Measurements from ENCODE around the gene SLC25A30.
"Not testable (repeated sequence)": the region's sequence is repeated elsewhere in the genome, so short reads cannot be mapped to it uniquely, and the experiment has no call there.

SLC25A30 gene

GRCh38 chr13:45433381-45433790 is 15.2 kb upstream of the SLC25A30 start:
- no peak for DNase-seq

DNA sequence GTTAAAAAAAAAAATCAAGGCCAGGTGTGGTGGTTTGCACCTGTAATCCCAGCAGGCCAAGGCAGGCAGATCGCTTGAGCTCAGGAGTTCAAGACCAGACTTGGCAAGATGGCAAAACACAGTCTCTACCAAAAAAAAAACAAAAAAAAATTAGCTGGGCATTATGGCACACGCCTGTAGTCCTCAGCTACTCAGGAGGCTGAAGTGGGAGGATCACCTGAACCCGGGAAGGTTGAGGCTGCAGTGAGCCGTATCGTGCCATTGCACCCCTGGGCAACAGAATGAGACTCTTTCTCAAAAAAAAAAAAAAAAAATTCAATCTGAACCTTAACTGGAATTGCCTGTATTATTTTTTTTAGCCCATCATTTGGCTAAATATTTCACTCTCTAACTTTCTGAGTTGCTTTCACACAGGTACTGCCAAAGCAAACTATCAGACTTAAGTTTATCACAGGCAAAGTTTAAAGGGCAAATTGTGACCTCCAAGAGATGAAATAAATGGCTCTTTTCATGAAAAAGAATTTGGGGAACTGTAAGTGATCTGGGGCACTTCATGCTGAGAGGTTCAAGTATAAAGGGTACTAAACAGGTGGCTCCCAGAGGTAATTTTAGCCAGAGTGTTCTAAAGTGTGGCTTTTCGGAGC is 14.7 kb upstream of the SLC25A30 start:
- DNase-seq = no peak

- not testable (repeated sequence) for DNase-seq
Observed at GRCh38 chr13:45426056-45426841, 8.1 kb upstream of the SLC25A30 start.

DNA sequence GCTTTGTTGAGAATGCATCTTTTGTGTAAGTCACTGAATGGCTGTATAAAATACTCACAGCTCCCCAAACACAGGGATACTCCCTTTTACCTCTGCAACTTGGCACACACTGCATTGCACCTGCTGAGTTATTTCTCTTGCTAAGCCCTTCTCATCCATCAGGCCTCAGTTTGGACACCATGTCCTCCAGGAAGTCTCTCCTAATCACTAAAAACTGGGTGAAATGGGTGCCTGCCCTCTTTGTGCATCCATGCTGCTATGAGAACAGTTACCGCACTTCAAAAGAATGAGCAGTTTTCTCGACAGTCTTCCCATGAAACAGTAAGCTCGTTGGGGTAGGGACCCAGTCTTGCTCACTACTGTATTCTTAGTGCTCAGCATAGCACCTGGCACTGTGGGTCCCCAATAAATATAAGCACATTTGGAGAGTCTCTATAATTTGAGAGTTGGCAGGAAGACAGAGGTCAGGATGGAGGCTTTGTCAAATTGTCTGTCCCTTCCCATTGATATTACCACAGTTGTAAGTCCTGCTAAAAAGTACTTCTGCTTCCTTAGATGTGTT is 4.6 kb upstream of the SLC25A30 start:
- DNase-seq = no peak

DNA sequence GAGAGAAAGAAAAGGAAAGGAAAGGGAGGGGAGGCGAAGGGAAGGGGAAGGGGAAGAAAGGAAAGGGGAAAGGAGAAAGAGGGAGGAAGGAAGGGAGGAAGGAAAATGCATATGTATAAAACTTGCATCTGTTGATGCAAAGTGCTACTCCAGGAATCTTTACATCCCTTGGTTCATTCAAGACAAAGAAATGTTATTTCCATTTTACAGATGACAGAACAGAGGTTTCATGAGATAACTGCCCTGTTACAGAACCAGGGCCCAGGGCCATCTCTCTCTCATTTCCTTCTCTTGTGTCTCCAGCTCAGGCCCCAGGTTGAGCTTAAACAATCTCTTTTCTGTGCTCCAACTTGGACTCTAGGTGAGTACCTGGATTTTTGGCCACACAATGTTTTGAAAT is 1.8 kb upstream of the SLC25A30 start:
- DNase-seq = no peak

- DNase-seq = not testable (repeated sequence)
Observed at GRCh38 chr13:45419389-45419788, 1.2 kb upstream of the SLC25A30 start.

DNA sequence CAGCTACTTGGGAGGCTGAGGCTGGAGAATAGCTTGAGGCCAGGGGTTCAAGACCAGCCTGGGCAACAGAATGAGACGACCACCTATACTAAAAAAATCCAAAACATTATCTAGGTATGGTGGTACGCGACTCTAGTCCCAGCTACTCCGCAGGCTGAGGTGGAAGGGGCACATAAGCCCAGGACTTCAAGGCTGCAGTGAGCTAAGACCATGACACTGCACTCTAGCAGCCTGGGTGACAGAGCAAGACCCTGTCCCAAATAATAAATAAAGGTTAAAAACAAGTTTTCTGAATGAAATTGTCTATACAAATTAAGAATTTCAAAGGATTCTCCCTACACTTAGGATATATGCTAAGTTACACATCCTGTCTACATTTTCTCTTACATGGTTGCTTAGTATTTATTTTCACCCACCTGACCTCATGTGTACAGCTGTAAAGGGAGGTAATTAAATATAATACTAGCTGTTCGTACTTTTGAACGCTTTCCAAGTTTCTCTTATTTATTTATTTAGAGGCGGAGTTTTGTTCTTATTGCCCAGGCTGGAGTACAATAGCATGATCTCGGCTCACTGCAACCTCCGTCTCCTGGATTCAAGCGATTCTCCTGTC is 1.6 kb downstream of the SLC25A30 start:
- DNase-seq = no peak

GRCh38 chr13:45415112-45415511 is 3.1 kb downstream of the SLC25A30 start:
- no peak for DNase-seq

GRCh38 chr13:45413826-45414307 is 4.3 kb downstream of the SLC25A30 start:
- no peak for DNase-seq

DNA sequence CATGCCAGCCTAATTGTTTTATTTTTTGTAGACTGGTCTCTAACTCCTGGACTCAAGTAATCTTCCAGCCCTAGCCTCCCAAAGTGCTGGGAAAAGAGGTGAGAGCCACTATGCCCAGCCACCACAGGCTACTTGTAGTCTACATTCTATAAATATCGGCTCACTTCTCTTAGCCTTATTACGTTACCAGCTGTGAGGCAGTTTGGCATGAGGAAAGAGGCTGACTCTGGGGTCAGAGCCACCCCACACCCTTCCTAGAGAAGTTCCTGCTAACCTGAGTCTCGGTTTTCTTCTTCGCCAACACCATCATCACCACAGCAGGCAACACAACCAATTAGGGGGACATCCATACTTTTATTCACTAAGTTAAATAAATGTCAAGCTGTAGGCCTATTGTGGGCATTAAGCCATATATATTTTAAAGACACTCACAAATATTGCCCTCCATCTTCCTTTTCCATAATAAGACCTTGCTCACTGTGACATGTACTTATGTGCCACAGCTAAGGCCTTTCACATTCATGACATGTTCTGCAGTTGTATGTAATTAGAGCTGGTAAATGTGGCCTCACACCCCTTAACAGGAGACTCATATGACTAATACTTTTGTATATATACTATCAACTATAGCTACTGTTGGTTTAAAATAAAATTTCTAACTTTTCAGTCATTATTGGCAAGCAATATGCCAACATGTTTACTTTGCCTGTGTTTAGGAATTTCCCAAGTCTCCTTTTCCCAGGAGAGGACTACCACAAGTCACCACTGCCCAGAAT is 5.7 kb downstream of the SLC25A30 start:
- DNase-seq = no peak

DNA sequence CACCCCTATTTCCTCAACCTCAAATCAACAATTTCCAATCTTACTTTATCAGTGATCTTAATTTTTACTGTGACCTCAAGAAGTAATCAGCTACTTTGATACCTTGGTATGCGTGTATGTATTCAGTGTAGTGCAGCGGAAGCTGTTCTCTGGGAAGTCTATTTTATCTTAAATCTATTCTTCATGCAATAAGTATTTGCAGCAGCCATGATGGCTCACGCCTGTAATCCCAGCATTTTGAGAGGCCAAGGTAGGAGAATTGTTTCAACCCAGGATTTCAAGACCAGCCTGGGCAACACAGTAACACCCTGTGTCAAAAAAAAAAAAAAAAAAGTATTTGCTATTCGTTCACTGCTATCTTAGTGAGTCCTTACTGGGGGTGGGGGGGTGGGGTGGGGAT is 6.5 kb downstream of the SLC25A30 start:
- DNase-seq = no peak

DNA sequence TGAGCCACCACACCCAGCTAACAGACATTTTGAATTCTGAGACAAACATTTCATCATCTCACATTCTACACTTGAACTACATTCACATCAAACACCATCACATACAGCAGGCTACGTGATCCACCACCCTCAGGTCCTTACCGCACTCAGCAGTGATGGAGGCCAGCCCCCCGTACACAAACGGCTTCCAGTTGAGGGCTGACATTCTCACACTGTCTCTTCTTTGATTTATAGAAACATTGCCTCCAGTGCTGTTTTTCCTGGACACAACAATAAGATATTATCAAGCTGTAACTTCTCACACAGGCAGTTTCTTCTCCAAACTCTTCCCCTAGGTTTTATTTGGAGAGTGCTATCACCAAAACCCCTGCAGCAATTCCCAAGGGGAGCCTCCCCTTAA is 7.0 kb downstream of the SLC25A30 start:
- no peak for DNase-seq

GRCh38 chr13:45410466-45410865 is 7.7 kb downstream of the SLC25A30 start:
- DNase-seq = no peak

DNA sequence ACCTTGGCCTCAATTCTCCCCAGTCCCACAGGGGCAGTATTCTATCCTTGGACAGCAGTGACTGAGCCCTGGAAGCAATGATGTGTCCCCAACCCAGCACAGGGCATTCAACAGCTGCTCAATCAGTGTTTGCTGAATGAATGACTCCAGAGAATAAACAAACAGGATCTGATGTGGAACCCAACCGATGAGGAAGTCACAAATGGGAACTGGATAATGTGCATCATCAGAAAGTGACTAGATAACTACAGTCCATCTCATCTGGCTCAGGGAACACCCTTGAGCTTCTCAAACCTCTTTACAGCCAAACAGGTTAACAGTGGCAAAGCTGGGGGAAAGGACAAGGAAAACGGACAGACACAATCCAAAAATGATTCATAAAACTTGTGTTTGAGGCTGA is 8.2 kb downstream of the SLC25A30 start:
- DNase-seq = no peak

GRCh38 chr13:45406421-45406820 is 11.8 kb downstream of the SLC25A30 start:
- DNase-seq = no peak

- no peak for DNase-seq
Observed at GRCh38 chr13:45403081-45403480, 15.1 kb downstream of the SLC25A30 start.

DNA sequence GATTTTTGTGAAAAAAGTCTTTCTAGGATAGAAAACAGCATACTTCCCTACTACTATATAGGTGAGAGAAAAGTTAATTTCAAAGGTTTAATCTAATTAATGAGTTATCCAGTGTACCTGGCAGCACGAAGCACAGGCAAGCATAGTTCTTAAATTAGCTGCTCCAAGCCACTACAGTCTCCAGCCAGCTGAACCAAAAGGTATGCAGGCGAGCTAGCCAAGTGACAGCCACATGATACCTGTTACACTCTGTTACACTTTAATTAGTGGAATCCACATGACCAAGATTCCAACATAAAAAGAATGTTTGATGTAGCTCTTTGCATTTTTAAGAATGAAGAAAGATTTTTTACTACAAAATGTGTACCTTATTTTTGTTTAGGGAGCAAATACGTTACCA is 15.5 kb downstream of the SLC25A30 start:
- no peak for DNase-seq

DNA sequence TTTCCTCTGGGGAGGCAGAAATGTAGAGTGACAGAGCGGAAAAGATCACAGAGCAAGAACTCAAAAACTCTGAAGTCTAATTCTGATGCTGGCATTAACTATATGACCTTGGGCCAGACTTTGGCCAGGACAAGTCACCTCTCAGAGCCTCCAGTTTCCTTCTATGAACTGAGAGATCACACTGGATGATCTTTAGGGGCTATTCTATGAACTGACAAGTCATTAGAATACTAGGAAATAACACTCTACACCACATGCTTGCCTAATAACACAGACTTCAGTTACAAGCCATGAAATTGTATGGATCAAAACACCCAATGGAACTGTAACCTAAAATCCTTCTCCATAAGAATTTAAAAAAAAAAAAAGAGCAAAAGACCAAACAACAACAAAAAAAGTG is 16.9 kb downstream of the SLC25A30 start:
- no peak for DNase-seq

GRCh38 chr13:45398877-45399276 is 19.3 kb downstream of the SLC25A30 start:
- no peak for DNase-seq

DNA sequence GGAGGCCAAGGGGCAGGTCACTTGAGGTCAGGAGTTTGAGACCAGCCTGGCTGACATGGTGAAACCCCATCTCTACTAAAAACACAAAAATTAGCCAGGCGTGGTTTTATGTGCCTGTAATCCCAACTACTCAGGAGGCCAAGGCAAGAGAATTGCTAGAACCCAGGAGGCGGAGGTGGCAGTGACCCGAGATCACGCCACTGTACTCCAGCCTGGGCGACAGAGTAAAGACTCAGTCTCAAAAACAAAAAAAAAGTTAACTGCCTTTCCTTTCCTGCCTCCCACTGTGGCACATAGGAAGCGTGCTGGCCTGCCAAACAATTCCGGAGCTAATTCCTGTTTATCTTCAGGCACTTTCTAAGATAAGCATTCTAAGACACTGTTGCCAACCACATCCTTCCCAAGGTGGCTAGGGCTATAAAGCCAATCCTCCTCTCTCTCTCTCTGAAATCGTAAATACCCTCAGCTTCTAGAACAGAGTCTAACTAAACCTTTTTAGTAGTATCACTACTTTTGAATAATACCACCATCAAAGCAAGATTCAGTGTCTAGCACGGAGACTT is 21.6 kb downstream of the SLC25A30 start:
- DNase-seq = no peak

Data from nucleus accumbens (tissue), 56 donors.